Heart left ventricle (tissue), 16 donors: ENCODE data around the gene CRYZL1. TPM values are rescaled to one million over a fixed set of nuclear protein-coding genes. Genes with fewer than 3 reads are reported as not detected.

Experiments
- ATAC-seq, 4 donors: fragments of 200-7000 bp; cut with Tn5 transposase; one replicate each; pipeline ENCODE4 v1.9.1; 2020 to 2022; ENCODE audit warnings: moderate library complexity in 4 of 4, mild to moderate bottlenecking in 3 of 4, moderate number of reproducible peaks in 1 of 4
- DNase-seq, 5 donors: peaks; one replicate each; pipeline ENCODE4 v3.0.0-alpha.2; 2020
- H3K27ac ChIP-seq, 12 donors: fragments of 200-600 bp; sonication (generic) in 4 of 12; one replicate each; pipeline versions ENCODE4 v1.5.0 to v1.8.0; 2016 to 2022; ENCODE audit warnings: mild to moderate bottlenecking in 2 of 12
- H3K27me3 ChIP-seq, 9 donors: fragments of 200-600 bp; sonication (generic) in 2 of 9; one replicate each; pipeline versions ENCODE4 v1.5.1 to v1.8.0; 2016 to 2022; ENCODE audit warnings: mild to moderate bottlenecking in 3 of 9
- H3K36me3 ChIP-seq, 9 donors: fragments of 200-600 bp; sonication (generic) in 2 of 9; one replicate each; pipeline versions ENCODE4 v1.5.0 to v1.8.0; 2018 to 2022; ENCODE audit warnings: mild to moderate bottlenecking in 2 of 9
- H3K4me1 ChIP-seq, 12 donors: fragments of 200-600 bp; sonication (generic) in 4 of 12; one replicate each; pipeline versions ENCODE4 v1.5.0 to v1.8.0; 2016 to 2022; ENCODE audit warnings: mild to moderate bottlenecking in 3 of 12
- H3K4me3 ChIP-seq, 12 donors: fragments of 200-600 bp; sonication (generic) in 4 of 12; one replicate each; pipeline versions ENCODE4 v1.5.0 to v1.8.0; 2017 to 2022; ENCODE audit warnings: mild to moderate bottlenecking in 9 of 12, moderate library complexity in 4 of 12
- H3K9me3 ChIP-seq, 12 donors: fragments of 200-600 bp; sonication (generic) in 4 of 12; one replicate each; pipeline versions ENCODE4 v1.5.0 to v1.8.0; 2016 to 2022; ENCODE audit warnings: mild to moderate bottlenecking in 1 of 12
- POLR2A ChIP-seq, 2 donors: fragments of 450-650 bp; IDR thresholded peaks; one replicate each; pipeline ENCODE4 v1.6.1; 2017; ENCODE audit warnings: antibody characterized with exemption in 2 of 2, mild to moderate bottlenecking in 2 of 2, moderate library complexity in 2 of 2
- WGBS, 4 donors: extraction: QIAGEN DNeasy Blood & Tissue Kit in 2 of 4; methylation state at CpG; one replicate each; pipeline versions ENCODE4 v1.1.5 to v1.1.7; 2013 to 2018; 5-methylcytosine and 5-hydroxymethylcytosine counted together
- intact Hi-C, 10 donors: fragments of 100-400 bp; cut with DNase I; formaldehyde crosslinking; loops; one replicate each; pipeline versions ENCODE4 v1.11.1 to v1.14.2; 2022
- polyA plus RNA-seq, 2 donors: library from polyadenylated mRNA; stranded (reverse); fragments of 200-250 nt; gene quantifications; one replicate each; pipeline ENCODE4 v1.2.3, GENCODE V29; 2013
- total RNA-seq, 9 donors: library from RNA; depleted of rRNA in 2 of 9; stranded (reverse); fragments of >200 nt in 2 of 9; fragmentation: NEBNext Ultra II Directional in 3 of 9; extraction: Animal tissue kit (Norgen Biotek cat#: 25700) in 3 of 9; gene quantifications; one replicate each; pipeline versions ENCODE4 v1.1.0 to v1.2.4, GENCODE V29; 2016 to 2023
- TF ChIP-seq, protein P1 (sequence below), 12 donors: fragments of 200-600 bp; sonication (generic) in 4 of 12; IDR thresholded peaks; one replicate each; pipeline versions ENCODE4 v1.5.0 to v1.8.0; 2018 to 2022; ENCODE audit warnings: antibody characterized with exemption in 12 of 12, mild to moderate bottlenecking in 5 of 12
- donor health status: ischemic (EF 13 %, LVEDD 7.1; RV severe dilation, severe dysfunction).
- donor health status: healthy with polysubstance abuse.
- donor health status: DM: no; HTN: yes; CAD: no.
- donor health status: DM: no; HTN: no; CAD: no.
- donor health status: ischemic (EF 25% LVEDD 6.9; RV normal size, moderate dysfunction).
- donor health status: ischemic (EF 25% LVEDD 5.7; RV mildly dilated, moderate dysfunction).
- donor health status: healthy.
- donor health status: DM: yes; HTN: yes; CAD: no.
- donor health status: ischemic (EF 35%, LVEDD 5.7; RV mildly dilated, moderate dysfunction).
- donor health status: nonischemic (EF 11% LVEDD 7.7; RV severe dilation, severe dysfunction).
- donor health status: DM: yes; HTN: yes; CAD: no.
- donor health status: PGD.
- donor health status: ischemic (EF 29% LVEDD 5.4; RV normal size, mild dysfunction).
- donor health status: nonischemic (EF 23%, LVEDD 6.1; RV moderate dilation, normal function).

CRYZL1 gene
- total and polyA plus RNA-seq, 11 donors: 15.2 to 33.8 (median 25.1) TPM

DNA sequence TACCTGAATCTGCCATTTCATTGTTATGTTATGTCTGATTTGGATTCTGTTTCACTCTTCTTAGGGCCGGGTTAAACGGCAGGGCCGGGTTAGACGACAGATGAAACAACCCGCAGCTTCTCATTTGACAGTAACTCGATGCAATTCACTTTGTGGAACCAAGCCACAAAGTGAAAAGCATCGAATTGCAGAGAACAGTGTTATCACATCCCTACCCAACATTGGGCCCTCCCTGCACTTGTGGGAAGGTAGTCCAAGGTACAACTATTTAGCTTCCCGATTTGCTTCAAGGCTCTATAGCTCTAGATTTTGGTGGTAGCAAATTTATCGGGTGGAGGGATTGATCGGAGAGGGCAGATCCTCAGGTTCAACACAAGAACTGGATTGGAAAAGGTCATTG is 81.7 kb downstream of the CRYZL1 start:
- Histone ChIP-seq H3K36me3 (peaks cover 3 to 100% (median 94%) of the 10 kb centered on the region in 9 donors), H3K9me3 (no peaks in the 10 kb centered on the region), H3K4me3 (no peak overlapping the region), H3K4me1 (peaks cover 0 to 48% (median 22%) of the 10 kb centered on the region in 12 donors), H3K27ac (no peak overlapping the region), H3K27me3 (no peaks in the 10 kb centered on the region)
- TF ChIP-seq POLR2A (IDR thresholded peaks at IDR 0.05): no peak
- TF ChIP-seq, protein P1, sequence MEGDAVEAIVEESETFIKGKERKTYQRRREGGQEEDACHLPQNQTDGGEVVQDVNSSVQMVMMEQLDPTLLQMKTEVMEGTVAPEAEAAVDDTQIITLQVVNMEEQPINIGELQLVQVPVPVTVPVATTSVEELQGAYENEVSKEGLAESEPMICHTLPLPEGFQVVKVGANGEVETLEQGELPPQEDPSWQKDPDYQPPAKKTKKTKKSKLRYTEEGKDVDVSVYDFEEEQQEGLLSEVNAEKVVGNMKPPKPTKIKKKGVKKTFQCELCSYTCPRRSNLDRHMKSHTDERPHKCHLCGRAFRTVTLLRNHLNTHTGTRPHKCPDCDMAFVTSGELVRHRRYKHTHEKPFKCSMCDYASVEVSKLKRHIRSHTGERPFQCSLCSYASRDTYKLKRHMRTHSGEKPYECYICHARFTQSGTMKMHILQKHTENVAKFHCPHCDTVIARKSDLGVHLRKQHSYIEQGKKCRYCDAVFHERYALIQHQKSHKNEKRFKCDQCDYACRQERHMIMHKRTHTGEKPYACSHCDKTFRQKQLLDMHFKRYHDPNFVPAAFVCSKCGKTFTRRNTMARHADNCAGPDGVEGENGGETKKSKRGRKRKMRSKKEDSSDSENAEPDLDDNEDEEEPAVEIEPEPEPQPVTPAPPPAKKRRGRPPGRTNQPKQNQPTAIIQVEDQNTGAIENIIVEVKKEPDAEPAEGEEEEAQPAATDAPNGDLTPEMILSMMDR (IDR thresholded peaks at IDR 0.05): no peak
- WGBS, 4 donors: 88 to 93% (median 91%) methylated on average over 10 of the region's 10 CpGs
- ATAC-seq (no peak), DNase-seq (no peak)
- intact Hi-C loops: no loop called here

GRCh38 chr21:33558777-33559421 is 82.6 kb downstream of the CRYZL1 start:
- ATAC-seq (no peak), DNase-seq (no peak)
- 92 to 95% (median 94%) methylated on average over 4 of the region's 4 CpGs for WGBS, 4 donors
- Histone ChIP-seq H3K9me3 (no peaks in the 10 kb centered on the region), H3K4me1 (peaks cover 0 to 55% (median 21%) of the 10 kb centered on the region in 12 donors), H3K4me3 (no peak overlapping the region), H3K27ac (no peak overlapping the region), H3K27me3 (no peaks in the 10 kb centered on the region), H3K36me3 (peaks cover 3 to 100% (median 99%) of the 10 kb centered on the region in 9 donors)
- intact Hi-C loops: no loop called here
- TF ChIP-seq, protein P1 (IDR thresholded peaks at IDR 0.05): no peak
- TF ChIP-seq POLR2A (IDR thresholded peaks at IDR 0.05): no peak

DNA sequence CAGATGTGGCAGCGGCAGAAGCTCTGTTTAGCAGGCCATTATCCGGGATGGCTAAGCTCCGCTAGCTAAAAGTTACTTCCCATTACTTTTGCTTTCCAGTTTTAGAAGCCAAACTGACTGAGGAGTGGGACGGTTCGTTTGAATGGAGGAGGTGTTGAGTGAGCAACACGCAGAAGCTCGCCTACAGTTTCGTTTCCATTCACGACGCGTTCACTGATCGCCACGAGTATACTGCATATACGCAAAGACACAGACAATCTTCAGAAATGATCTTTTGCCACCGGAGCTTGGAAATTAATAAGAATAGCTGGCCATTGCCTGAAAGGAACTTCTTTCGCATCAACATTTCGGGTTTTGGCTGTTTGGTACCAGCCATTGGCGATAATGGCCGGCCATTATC is 84.1 kb downstream of the CRYZL1 start:
- Histone ChIP-seq H3K27ac (no peak overlapping the region), H3K4me1 (peaks cover 0 to 51% (median 20%) of the 10 kb centered on the region in 12 donors), H3K9me3 (no peaks in the 10 kb centered on the region), H3K36me3 (peaks cover 3 to 100% (median 99%) of the 10 kb centered on the region in 9 donors), H3K27me3 (no peaks in the 10 kb centered on the region), H3K4me3 (no peak overlapping the region)
- ATAC-seq (no peak), DNase-seq (no peak)
- TF ChIP-seq, protein P1 (IDR thresholded peaks at IDR 0.05): no peak
- no peak for TF ChIP-seq POLR2A (IDR thresholded peaks at IDR 0.05)
- WGBS, 4 donors: 94 to 97% (median 96%) methylated on average over 19 of the region's 19 CpGs
- intact Hi-C loops: no loop called here

GRCh38 chr21:33554982-33555344 is 86.6 kb downstream of the CRYZL1 start:
- ATAC-seq (no peak), DNase-seq (no peak)
- H3K4me1 ChIP-seq: peaks cover 0 to 28% (median 10%) of the 10 kb centered on the region in 12 donors
- no peaks in the 10 kb centered on the region for H3K9me3 ChIP-seq
- TF ChIP-seq, protein P1 (IDR thresholded peaks at IDR 0.05): no peak
- 95 to 97% (median 96%) methylated on average over 32 of the region's 32 CpGs for WGBS, 4 donors
- no peak overlapping the region for H3K27ac ChIP-seq
- intact Hi-C loops: no loop called here
- H3K36me3 ChIP-seq: peaks cover 3 to 100% (median 99%) of the 10 kb centered on the region in 9 donors
- H3K27me3 ChIP-seq: no peaks in the 10 kb centered on the region
- no peak overlapping the region for H3K4me3 ChIP-seq
